MCF 10A (cell line): Measurements from ENCODE around the gene TAAR8. TPM values are rescaled to one million over a fixed set of nuclear protein-coding genes. Genes with fewer than 3 reads are reported as not detected.
"Not testable (repeated sequence)": the region's sequence is repeated elsewhere in the genome, so short reads cannot be mapped to it uniquely, and the experiment has no call there.

Experiments used
- BruUV-seq: library from RNA; stranded (reverse); fragments of 400-500 nt; replicated peaks from 2 replicates; lab custom pipeline; 2021; lab: Mats Ljungman, UMichigan
- CTCF ChIA-PET: fragments of 300-600 bp; sonication (Branson Sonifier 250); formaldehyde crosslinking; extraction: SDS; loops from one replicate; lab custom pipeline; 2021; ENCODE audit warnings: antibody characterized with exemption, inconsistent platforms; lab: Yijun Ruan, JAX
- POLR2A ChIA-PET: fragments of 300-600, 350-650 bp; sonication (Branson Sonifier 250); formaldehyde crosslinking; extraction: SDS; loops from one replicate; lab custom pipeline; 2020; ENCODE audit warnings: antibody characterized with exemption, inconsistent platforms; lab: Yijun Ruan, JAX
- DNase-seq: peaks from one replicate; pipeline ENCODE4 v3.0.0-alpha.2; 2018; ENCODE audit not compliant: unreplicated experiment
- H3K27ac Mint-ChIP-seq: one replicate; pipeline ENCODE4 v1.8.0; 2022; ENCODE audit warnings: mild to moderate bottlenecking, low read depth, mixed read lengths; ENCODE audit not compliant: unreplicated experiment
- H3K27me3 Mint-ChIP-seq: one replicate; pipeline ENCODE4 v1.8.0; 2022; ENCODE audit warnings: mixed read lengths; ENCODE audit not compliant: insufficient read depth, unreplicated experiment
- H3K36me3 Mint-ChIP-seq: one replicate; pipeline ENCODE4 v1.8.0; 2022; ENCODE audit warnings: mild to moderate bottlenecking, moderate library complexity, mixed read lengths; ENCODE audit not compliant: insufficient read depth, unreplicated experiment
- H3K4me1 Mint-ChIP-seq: one replicate; pipeline ENCODE4 v1.8.0; 2022; ENCODE audit warnings: mixed read lengths; ENCODE audit not compliant: insufficient read depth, unreplicated experiment
- H3K4me3 Mint-ChIP-seq: one replicate; pipeline ENCODE4 v1.8.0; 2022; ENCODE audit warnings: mild to moderate bottlenecking, moderate library complexity, mixed read lengths; ENCODE audit not compliant: unreplicated experiment
- H3K9me3 Mint-ChIP-seq: one replicate; pipeline ENCODE4 v1.8.0; 2022; ENCODE audit warnings: mixed read lengths; ENCODE audit not compliant: unreplicated experiment
- intact Hi-C: fragments of 100-400 bp; cut with micrococcal nuclease; formaldehyde crosslinking; loops from 2 replicates; pipeline ENCODE4 v1.14.1; 2022
- total RNA-seq: library from RNA; stranded (reverse); gene quantifications from 2 replicates; pipeline ENCODE4 v1.2.3, GENCODE V29; 2022
- TF ChIP-seq, protein P1 (sequence below): fragments of 200-600 bp; IDR thresholded peaks from one replicate; pipeline ENCODE4 v1.8.0; 2022; ENCODE audit warnings: antibody characterized with exemption, mild to moderate bottlenecking; ENCODE audit not compliant: unreplicated experiment

The TAAR8 gene
- total RNA-seq, 1 experiment from 2014 or later, result not detected

DNA sequence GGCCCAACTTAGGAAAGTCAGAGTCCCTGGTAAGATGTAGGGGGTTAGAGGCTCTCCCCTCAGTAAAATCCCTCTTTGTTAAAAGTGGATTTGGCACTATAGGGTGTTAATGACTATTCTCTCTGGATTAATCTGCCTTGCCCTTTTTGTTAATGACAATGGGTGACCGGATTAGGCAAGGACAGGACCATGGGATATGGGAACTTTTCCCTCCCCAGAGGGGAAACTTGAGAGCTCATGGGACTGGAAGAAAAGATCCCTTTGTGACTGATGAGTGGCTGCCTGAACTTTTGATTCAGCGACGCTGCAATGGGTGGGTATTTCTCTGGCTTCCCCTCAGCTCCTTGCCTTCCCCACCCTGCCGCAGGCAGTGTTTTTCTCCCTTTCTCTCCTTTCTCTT, 26.6 kb upstream of the TAAR8 start:
- ChIA-PET POLR2A (interaction anchor here (1.4 kb wide), 1 partner anchor 13 kb away, joined by 7 read pairs; the partner anchor contains the start of gene STX7), CTCF (interaction anchor here (1.3 to 1.7 kb wide), 4 partner anchors 8 to 244 kb away, joined by 3 to 9 read pairs (median 4); no protein-coding TSS in a partner anchor)
- no peaks in the 10 kb centered on the region for H3K9me3 Mint-ChIP-seq
- intact Hi-C loops, result loop anchor here (5.0 kb wide), 1 partner anchor 286 kb away; the partner anchor contains the start of gene RPS12
- DNase-seq, result no peak
- peaks cover 31% of the 10 kb centered on the region for H3K27me3 Mint-ChIP-seq
- no peaks in the 10 kb centered on the region for H3K36me3 Mint-ChIP-seq
- TF ChIP-seq, protein P1, sequence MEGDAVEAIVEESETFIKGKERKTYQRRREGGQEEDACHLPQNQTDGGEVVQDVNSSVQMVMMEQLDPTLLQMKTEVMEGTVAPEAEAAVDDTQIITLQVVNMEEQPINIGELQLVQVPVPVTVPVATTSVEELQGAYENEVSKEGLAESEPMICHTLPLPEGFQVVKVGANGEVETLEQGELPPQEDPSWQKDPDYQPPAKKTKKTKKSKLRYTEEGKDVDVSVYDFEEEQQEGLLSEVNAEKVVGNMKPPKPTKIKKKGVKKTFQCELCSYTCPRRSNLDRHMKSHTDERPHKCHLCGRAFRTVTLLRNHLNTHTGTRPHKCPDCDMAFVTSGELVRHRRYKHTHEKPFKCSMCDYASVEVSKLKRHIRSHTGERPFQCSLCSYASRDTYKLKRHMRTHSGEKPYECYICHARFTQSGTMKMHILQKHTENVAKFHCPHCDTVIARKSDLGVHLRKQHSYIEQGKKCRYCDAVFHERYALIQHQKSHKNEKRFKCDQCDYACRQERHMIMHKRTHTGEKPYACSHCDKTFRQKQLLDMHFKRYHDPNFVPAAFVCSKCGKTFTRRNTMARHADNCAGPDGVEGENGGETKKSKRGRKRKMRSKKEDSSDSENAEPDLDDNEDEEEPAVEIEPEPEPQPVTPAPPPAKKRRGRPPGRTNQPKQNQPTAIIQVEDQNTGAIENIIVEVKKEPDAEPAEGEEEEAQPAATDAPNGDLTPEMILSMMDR, result no peak
- BruUV-seq, result no TSS peak
- no peak overlapping the region for H3K27ac Mint-ChIP-seq
- H3K4me3 Mint-ChIP-seq, result no peak overlapping the region
- H3K4me1 Mint-ChIP-seq, result no peaks in the 10 kb centered on the region

DNA sequence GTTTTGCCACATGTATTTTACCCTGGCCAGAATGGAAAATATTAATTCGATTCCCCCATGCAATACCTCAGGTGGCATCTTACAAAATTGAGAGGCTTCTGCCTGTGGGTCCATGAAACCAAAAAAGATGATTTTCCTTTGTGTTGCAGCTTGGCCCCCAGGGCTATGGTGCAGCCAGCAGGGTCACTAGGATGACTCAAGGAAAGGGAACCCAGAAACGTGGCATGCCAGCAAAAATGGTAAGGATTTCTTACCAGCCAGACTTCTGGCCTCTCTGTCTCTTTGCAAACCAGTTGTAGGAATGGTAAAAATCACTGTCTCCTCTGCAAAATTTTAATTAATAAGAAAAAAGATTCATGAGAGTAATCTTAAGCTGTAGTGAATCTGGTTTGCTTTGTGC, 26.0 kb upstream of the TAAR8 start:
- BruUV-seq, result no TSS peak
- ChIA-PET POLR2A (interaction anchor here (1.2 kb wide), 1 partner anchor 288 kb away, joined by 5 read pairs; the partner anchor contains the start of gene RPS12), CTCF (interaction anchor here (0.7 to 1.9 kb wide), 7 partner anchors 9 to 1447 kb away, joined by 3 to 9 read pairs (median 4); no protein-coding TSS in a partner anchor)
- Mint-ChIP-seq H3K4me3 (no peak overlapping the region), H3K27ac (no peak overlapping the region), H3K9me3 (no peaks in the 10 kb centered on the region), H3K36me3 (no peaks in the 10 kb centered on the region), H3K4me1 (no peaks in the 10 kb centered on the region), H3K27me3 (peaks cover 31% of the 10 kb centered on the region)
- intact Hi-C loops, result loop anchor here (5.0 kb wide), 1 partner anchor 286 kb away; the partner anchor contains the start of gene RPS12
- TF ChIP-seq, protein P1, result no peak
- peak; percentile 9 for DNase-seq

DNA sequence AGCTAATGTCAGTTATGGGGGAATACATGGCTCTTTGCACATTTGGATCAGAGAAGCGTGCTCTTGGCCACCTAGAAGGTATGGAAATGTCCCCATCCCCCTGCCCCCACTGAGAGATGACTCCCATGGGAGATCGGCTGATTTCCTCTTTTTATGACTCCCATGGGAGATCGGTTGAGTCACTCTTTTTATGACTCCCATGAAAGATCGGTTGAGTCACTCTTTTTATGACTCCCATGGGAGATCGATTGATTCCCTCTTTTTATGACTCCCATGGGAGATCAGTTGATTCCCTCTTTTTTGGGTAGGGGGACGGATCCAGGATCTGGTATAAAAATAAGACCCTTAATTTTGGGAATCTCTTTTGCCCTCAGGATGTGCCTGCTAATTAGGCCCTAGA, 24.7 kb upstream of the TAAR8 start:
- no TSS peak for BruUV-seq
- ChIA-PET POLR2A (interaction anchor here (0.7 kb wide), 1 partner anchor 226 kb away, joined by 5 read pairs; no protein-coding TSS in a partner anchor), CTCF (interaction anchor here (0.5 to 1.9 kb wide), 7 partner anchors 10 to 1024 kb away, joined by 3 to 6 read pairs (median 4); partner anchors contain the start of gene RPS12)
- TF ChIP-seq, protein P1, result no peak
- H3K9me3 Mint-ChIP-seq, result no peaks in the 10 kb centered on the region
- DNase-seq, result peak; percentile 80
- no peak overlapping the region for H3K4me3 Mint-ChIP-seq
- no peak overlapping the region for H3K27ac Mint-ChIP-seq
- H3K27me3 Mint-ChIP-seq, result peaks cover 19% of the 10 kb centered on the region
- intact Hi-C loops, result loop anchor here (5.0 kb wide), 1 partner anchor 285 kb away; the partner anchor contains the start of gene RPS12
- H3K4me1 Mint-ChIP-seq, result no peaks in the 10 kb centered on the region
- H3K36me3 Mint-ChIP-seq, result no peaks in the 10 kb centered on the region

DNA sequence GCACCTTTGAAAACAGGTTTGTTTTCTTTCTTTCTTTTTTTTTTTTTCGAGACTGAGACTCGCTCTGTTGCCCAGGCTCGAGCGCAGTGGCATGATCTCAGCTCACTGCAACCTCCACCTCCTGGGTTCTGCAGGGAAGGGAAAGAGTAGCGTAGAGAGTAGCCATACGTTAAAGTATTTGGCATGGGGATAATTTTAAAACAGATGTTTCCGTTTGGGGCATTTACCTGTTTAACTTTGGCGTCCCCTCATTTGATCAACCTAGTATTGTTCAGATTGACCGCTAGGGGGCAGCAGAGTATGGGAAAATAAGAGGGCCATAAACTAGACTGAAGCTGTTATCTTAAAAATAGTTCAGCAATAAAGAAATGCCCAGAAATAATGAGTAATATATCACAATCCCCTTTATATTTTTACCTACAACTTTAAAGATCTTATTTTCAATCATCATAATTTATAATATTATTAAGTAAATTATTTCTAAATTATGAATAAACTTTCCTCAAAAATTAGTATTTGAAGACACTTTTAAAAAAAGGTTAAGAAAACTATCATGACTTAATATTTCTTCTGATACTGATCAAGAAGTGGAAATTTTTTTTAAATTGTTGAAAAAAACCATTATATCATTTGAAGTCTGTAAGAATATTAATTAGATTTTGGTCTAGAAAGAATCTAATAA, 22.0 kb upstream of the TAAR8 start:
- intact Hi-C loops, result loop anchor here (1.0 to 5.0 kb wide), 5 partner anchors 139 to 269 kb away; no protein-coding TSS in a partner anchor
- H3K9me3 Mint-ChIP-seq, result no peaks in the 10 kb centered on the region
- no peaks in the 10 kb centered on the region for H3K27me3 Mint-ChIP-seq
- peaks cover 4% of the 10 kb centered on the region for H3K36me3 Mint-ChIP-seq
- ChIA-PET POLR2A (interaction anchor here (0.7 to 1.6 kb wide), 3 partner anchors 185 to 268 kb away, joined by 3 to 5 read pairs (median 3); partner anchors contain the start of gene SLC18B1), CTCF (interaction anchor here (0.6 to 2.2 kb wide), 18 partner anchors 11 to 1022 kb away, joined by 3 to 12 read pairs (median 4); partner anchors contain the start of genes SLC18B1 and STX7)
- H3K4me3 Mint-ChIP-seq, result no peak overlapping the region
- H3K4me1 Mint-ChIP-seq, result no peaks in the 10 kb centered on the region
- no TSS peak for BruUV-seq
- DNase-seq, result peak; percentile 78
- H3K27ac Mint-ChIP-seq, result no peak overlapping the region
- TF ChIP-seq, protein P1, result peak; percentile 62

DNA sequence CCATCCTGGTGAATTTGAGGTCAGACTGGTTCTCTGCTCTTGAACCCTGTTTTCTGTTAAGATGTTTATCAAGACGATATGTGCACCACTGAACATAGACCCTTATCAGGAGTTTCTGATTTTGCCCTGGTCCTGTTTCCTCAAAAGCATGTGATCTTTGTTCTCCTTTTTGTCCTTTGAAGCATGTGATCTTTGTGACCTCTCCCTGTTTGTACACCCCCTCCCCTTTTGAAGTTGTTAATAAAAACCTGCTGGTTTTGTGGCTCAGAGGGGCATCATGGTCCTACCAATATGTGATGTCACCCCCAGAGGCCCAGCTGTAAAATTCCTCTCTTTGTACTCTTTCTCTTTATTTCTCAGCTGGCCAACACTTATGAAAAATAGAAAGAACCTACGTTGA, 17.9 kb upstream of the TAAR8 start:
- H3K4me3 Mint-ChIP-seq, H3K9me3 Mint-ChIP-seq, DNase-seq, H3K4me1 Mint-ChIP-seq, BruUV-seq, POLR2A ChIA-PET, H3K36me3 Mint-ChIP-seq, H3K27ac Mint-ChIP-seq: not testable (repeated sequence)
- peaks cover 33% of the 10 kb centered on the region for H3K27me3 Mint-ChIP-seq
- intact Hi-C loops, result loop anchor here (5.0 kb wide), 1 partner anchor 248 kb away; no protein-coding TSS in a partner anchor
- CTCF ChIA-PET, result interaction anchor here (0.6 to 0.7 kb wide), 3 partner anchors 246 to 919 kb away, joined by 3 to 4 read pairs (median 4); no protein-coding TSS in a partner anchor
